Epithelial cell of esophagus (primary cell): ENCODE results near the gene AQP9.
A peak's percentile ranks its signal among the peaks of the same experiment; 100 is the strongest.

Source experiments
- DNase-seq: peaks from one replicate; pipeline ENCODE4 v3.0.0; 2010; ENCODE audit warnings: low read depth
- H3K4me3 ChIP-seq: 2 replicates; pipeline ENCODE4 v1.5.1; 2011; ENCODE audit warnings: mild to moderate bottlenecking, low read length, control low read depth
- TF ChIP-seq, protein P1 (sequence below): IDR thresholded peaks from 2 replicates; pipeline ENCODE4 v1.5.1; 2011; ENCODE audit warnings: low read depth, mild to moderate bottlenecking, low read length, control low read depth, inconsistent platforms; ENCODE audit not compliant: insufficient read depth; ENCODE audit errors: missing control alignments

The AQP9 gene

DNA sequence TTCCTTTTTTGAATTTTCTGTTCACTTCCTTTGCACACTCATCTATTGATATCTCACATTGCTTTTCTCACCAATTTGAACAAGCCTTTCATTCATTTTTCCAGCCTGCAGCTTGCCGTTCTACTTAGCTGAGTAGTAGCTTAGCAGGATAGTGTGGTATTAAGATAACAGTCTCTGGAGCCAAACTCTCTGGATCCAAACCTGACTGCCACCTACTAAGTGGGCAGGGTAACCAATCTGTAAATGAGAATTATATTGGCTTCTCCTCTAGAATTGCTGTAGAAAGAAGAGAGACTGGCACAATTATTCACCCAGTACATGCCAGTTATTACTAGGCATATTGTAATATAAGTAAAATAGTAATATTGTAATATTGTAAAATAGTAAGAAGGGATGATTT is 40.5 kb downstream of the AQP9 start:
- no peak for DNase-seq
- no peak overlapping the region for H3K4me3 ChIP-seq
- TF ChIP-seq, protein P1, sequence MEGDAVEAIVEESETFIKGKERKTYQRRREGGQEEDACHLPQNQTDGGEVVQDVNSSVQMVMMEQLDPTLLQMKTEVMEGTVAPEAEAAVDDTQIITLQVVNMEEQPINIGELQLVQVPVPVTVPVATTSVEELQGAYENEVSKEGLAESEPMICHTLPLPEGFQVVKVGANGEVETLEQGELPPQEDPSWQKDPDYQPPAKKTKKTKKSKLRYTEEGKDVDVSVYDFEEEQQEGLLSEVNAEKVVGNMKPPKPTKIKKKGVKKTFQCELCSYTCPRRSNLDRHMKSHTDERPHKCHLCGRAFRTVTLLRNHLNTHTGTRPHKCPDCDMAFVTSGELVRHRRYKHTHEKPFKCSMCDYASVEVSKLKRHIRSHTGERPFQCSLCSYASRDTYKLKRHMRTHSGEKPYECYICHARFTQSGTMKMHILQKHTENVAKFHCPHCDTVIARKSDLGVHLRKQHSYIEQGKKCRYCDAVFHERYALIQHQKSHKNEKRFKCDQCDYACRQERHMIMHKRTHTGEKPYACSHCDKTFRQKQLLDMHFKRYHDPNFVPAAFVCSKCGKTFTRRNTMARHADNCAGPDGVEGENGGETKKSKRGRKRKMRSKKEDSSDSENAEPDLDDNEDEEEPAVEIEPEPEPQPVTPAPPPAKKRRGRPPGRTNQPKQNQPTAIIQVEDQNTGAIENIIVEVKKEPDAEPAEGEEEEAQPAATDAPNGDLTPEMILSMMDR, result no peak

DNA sequence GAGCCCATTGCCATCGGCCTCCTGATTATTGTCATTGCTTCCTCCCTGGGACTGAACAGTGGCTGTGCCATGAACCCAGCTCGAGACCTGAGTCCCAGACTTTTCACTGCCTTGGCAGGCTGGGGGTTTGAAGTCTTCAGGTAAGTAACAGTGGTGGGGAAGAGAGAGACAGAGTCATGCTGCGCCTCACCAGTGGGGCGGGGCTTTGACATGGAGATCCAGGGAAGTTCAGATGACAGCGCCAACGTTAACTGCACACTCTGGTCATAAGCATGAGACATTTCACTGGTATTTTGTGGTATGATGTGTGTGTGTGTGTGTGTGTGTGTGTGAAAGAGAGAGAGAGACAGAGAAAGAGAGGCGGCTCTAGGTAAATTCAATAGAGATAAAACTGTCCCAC is 41.0 kb downstream of the AQP9 start:
- TF ChIP-seq, protein P1, result no peak
- peak; percentile 76 for DNase-seq
- no peak overlapping the region for H3K4me3 ChIP-seq

DNA sequence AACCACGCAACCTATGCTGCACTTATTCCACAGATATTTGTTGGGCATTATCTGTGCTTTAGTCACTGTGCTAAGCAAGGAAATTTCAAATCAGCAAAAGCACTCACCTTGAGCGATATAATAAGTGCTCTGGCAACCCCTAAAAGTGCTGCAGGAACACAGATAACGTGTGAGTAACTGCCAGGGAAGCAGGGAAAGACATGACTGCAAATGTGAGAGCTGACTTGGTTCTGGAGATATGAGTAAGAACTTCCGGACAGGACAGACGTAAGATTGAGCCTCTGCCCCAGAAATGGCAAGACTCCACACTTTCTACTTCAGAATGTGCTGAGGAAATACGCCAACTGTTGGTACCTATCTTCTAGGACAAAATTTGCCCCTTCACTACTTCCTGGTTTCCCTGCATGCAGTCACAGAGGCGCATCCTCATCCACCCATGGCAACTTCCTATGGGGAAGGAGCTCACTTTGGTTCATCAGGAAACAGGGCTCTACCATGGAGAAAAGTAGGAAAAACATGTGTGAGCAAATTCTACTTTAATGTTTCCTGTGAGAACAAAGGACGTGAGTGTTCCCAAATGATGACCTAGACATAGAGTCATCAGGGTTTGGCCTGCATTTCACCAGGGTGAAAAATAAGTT is 41.7 kb downstream of the AQP9 start:
- peak; percentile 71 for DNase-seq
- TF ChIP-seq, protein P1, result no peak
- H3K4me3 ChIP-seq, result no peak overlapping the region

DNA sequence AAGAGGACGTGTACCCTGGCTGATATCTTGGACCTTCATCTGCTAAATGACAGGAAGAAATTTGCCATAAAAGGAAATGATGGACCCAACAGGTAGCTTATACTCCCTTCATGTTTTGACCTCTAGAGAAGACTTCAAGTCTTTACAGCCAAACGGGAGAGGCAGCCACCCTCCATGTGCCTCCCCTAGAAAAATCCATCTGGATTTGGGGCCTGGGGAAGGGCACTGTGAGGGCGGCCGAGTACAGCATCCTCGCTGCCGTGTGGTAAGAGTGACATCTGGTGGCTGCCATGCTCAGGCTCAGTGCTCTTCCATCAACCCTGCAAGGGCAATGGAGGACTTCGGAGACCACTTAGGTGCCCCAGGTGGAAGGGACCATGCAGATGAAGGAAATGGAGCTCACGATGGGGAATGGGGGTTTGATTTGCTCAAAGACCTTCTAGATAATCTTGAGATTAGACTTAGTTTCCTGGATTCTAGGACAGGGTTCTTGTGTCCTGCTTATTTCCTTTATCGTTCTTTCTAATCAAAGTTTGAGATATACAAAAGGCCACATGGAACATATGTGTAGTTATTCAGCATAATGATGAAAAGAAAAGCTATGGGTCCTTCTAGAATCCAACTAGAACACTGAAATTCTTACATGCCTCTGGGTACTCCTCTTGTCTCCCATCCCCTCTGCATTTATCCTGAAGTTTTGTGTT is 44.4 kb downstream of the AQP9 start:
- no peak overlapping the region for H3K4me3 ChIP-seq
- DNase-seq, result peak; percentile 69
- TF ChIP-seq, protein P1, result peak; percentile 96

DNA sequence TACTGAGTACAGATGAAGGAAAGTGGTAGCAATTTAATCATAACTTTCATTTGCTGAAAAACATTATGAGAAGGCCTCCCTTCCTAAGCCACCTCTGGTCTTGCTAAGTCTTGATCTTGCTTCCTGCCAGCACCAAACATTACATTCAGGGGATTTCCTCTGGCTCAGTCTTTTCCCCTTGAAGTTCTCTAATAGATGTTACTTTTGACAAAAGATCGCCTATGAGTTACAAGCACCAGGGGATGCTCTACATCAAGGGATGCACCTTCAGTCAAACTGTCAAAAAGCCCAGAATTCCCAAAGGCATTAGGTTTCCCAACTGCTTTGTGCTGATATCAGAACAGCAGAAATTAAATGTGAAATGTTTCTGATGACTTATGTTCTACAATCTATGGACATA is 47.3 kb downstream of the AQP9 start:
- TF ChIP-seq, protein P1, result peak; percentile 4
- H3K4me3 ChIP-seq, result no peak overlapping the region
- DNase-seq, result no peak

DNA sequence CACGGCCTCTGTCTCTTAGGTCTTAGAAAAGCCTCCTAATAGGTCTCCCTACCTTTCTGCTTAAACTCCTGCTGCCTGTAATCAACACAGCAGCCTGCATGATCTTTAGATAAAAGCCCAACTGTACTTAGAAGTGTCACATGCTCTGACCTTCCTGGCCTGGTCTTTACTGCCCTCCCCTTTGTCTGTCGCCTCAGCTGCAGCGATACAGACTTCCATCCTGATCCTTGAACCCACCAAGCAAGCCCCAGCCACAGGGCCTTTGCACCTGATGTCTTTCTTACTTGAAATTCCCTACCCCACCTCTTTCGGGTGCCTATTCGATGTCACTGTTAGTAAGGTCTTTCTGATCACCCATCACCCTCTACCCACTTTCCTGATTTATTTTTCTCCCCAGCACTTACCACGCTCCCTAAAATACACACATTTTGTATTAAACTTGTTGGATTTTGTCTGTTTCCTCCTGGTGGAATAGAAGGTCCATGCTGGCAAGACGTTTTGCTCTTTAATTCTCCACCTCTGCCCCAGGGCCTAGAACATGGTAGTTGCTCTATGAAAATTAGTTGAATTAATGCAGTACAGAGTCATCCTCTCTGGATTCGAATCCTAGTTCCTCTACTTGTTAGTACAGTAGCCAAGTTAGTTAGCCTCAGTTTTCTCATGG is 51.1 kb downstream of the AQP9 start:
- DNase-seq, result no peak

More for the DNA sequence above, 51.1 kb downstream of the AQP9 start:
- no peak overlapping the region for H3K4me3 ChIP-seq
- TF ChIP-seq, protein P1, result no peak
